Subcutaneous adipose tissue (tissue), 4 donors: ENCODE data around the gene RNGTT. TPM values are rescaled to one million over a fixed set of nuclear protein-coding genes. Genes with fewer than 3 reads are reported as not detected.

Source experiments
- total RNA-seq, 4 donors: library from RNA; depleted of rRNA; stranded (reverse); fragments of >200 nt; gene quantifications; one replicate each; pipeline ENCODE4 v1.1.0, GENCODE V29; 2016
- TF ChIP-seq, protein P1 (sequence below): fragments of 450-650 bp; IDR thresholded peaks from one replicate; pipeline ENCODE4 v1.5.1; 2016; ENCODE audit warnings: low read depth, mild to moderate bottlenecking, control low read depth, antibody characterized with exemption, moderate library complexity

Gene RNGTT
- total RNA-seq, 4 donors from 2014 or later = 10.2 to 22.3 (median 13.4) TPM

DNA sequence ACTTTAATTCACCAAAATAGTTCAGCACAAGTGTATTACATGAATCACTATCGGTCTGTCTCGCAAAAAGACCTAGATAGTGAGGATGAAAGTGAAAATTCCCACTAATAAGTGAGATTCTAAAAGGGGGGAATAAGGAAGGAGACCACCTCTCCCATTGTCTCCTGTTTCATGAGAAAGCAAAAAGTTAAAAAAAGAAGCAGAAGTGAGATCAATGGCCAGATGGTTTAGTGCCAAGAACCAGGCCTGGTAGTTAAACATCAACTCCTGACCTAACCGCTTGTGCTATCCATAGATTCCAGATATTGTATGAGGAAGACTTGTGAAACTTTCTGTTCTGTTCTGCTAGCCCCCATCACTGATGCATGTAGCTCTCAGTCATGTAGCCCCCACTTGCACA is 293.0 kb downstream of the RNGTT start:
- TF ChIP-seq, protein P1, sequence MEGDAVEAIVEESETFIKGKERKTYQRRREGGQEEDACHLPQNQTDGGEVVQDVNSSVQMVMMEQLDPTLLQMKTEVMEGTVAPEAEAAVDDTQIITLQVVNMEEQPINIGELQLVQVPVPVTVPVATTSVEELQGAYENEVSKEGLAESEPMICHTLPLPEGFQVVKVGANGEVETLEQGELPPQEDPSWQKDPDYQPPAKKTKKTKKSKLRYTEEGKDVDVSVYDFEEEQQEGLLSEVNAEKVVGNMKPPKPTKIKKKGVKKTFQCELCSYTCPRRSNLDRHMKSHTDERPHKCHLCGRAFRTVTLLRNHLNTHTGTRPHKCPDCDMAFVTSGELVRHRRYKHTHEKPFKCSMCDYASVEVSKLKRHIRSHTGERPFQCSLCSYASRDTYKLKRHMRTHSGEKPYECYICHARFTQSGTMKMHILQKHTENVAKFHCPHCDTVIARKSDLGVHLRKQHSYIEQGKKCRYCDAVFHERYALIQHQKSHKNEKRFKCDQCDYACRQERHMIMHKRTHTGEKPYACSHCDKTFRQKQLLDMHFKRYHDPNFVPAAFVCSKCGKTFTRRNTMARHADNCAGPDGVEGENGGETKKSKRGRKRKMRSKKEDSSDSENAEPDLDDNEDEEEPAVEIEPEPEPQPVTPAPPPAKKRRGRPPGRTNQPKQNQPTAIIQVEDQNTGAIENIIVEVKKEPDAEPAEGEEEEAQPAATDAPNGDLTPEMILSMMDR = no peak

DNA sequence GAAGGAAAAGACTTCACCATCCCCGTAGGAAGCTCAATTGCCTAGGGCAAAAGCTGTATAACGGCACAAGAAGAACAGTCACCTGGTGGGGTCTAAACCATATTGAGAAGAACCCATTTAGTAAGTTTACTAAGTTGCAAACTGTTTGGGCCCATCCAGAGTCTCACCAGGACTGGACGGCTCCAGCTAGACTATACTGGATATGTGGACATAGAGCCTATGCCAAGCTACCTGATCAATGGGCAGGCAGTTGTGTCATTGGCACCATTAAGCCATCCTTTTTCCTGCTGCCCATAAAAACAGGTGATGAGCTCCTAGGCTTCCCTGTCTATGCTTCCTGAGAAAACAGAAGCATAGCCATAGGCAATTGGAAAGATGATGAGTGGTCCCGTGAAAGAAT is 293.9 kb downstream of the RNGTT start:
- TF ChIP-seq, protein P1 = no peak

DNA sequence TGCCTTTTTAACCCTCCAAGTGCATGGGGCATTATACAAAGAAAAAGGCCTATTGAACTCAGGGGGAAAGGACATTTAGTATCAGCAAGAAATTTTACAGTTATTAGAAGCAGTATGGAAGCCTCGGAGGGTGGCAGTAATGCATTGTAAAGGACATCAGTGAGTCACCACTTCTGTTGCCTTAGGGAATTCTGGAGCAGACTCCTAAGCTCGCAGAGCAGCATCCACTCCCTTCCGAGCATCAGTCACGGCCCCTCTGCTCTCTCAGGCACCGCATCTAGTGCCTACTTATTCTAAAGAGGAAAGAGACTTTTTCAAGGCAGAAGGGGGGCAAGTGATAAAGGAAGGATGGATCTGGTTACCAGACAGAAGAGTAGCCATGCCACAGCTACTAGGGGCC is 296.5 kb downstream of the RNGTT start:
- TF ChIP-seq, protein P1 = no peak

DNA sequence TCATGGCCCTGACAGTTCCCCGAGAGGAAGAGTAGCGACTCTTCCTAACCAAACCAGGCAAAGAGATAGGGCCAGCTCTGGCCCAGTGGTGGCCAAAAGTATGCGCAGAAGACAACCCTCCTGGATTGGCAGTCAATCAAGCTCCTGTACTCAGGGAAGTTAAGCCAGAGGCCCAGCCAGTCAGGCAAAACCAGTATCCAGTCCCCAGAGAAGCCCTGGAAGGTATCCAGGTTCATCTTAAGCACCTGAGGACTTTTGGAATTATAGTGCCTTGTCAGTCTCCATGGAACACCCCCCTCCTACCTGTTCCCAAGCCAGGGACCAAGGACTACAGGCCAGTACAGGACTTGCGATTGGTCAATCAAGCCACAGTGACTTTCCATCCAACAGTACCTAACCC is 298.3 kb downstream of the RNGTT start:
- TF ChIP-seq, protein P1 = no peak

DNA sequence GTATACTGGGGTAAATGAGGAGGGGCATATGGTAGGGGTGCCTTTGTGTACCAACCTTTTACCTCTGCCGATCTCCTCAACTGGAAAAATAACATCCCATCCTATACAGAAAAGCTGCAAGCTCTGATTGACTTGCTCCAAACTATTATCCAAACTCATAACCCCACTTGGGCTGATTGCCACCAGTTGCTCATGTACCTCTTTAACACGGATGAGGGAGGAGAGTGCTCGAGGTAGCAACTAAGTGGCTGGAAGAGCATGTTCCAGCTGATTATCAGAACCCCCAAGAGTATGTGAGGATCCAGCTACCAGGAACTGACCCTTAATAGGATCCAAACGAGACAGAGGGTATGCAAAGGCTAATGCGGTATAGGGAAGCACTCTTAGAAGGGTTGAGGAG is 299.6 kb downstream of the RNGTT start:
- TF ChIP-seq, protein P1 = no peak

DNA sequence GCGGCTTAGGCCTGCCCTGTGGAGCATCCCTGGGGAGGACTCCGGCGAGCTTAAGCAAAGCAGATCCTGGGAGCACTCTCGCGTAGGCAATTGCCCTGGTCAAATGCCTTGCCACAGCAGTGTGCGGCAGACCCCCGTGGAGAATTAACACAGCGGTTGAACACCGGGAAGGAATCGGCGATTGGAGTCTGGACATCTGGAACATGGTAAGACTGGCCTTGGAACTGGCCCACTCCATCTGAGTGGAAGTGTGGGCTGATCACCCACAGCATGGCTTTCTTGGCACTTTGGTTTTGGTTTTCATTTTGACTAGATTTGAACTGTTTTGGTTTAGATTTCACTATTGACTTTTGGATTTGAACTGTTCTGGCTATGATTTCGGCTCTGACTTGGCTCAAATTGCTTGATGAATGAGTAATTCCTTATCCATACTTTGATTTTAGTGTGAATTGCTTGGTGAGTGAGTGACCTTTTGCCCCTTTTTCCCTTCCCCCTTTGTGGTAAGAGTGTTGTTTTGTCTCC is 300.7 kb downstream of the RNGTT start:
- TF ChIP-seq, protein P1 = no peak

DNA sequence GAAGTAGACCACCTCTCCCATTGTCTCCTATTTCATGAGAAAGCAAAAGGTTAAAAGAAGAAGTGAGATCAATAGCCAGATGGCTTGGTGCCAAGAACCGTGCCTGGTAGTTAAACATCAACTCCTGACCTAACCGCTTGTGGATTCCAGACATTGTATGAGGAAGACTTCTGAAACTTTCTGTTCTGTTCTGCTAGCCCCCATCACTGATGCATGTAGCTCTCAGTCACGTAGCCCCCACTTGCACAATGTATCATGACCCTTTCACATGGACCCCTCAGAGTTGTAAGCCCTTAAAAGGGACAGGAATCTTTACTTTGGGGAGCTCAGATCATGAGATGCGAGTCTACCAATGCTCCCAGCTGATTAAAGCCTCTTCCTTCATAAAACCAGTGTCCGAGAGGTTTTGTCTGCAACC is 301.2 kb downstream of the RNGTT start:
- TF ChIP-seq, protein P1 = no peak
